Loucy (cell line): ENCODE data around the gene SYT8.

Experiments used
- EZH2phosphoT487 ChIP-seq: fragments of 200-600 bp; IDR thresholded peaks from 2 replicates; pipeline ENCODE4 v1.6.1; 2018; ENCODE audit warnings: antibody characterized with exemption, mild to moderate bottlenecking, moderate library complexity, borderline replicate concordance
- TF ChIP-seq, protein P1 (sequence below): fragments of 200-600 bp; sonication (generic); conservative IDR thresholded peaks from 2 replicates; pipeline ENCODE4 v1.5.1; 2014; ENCODE audit warnings: mild to moderate bottlenecking, antibody characterized with exemption, low read length

DNA sequence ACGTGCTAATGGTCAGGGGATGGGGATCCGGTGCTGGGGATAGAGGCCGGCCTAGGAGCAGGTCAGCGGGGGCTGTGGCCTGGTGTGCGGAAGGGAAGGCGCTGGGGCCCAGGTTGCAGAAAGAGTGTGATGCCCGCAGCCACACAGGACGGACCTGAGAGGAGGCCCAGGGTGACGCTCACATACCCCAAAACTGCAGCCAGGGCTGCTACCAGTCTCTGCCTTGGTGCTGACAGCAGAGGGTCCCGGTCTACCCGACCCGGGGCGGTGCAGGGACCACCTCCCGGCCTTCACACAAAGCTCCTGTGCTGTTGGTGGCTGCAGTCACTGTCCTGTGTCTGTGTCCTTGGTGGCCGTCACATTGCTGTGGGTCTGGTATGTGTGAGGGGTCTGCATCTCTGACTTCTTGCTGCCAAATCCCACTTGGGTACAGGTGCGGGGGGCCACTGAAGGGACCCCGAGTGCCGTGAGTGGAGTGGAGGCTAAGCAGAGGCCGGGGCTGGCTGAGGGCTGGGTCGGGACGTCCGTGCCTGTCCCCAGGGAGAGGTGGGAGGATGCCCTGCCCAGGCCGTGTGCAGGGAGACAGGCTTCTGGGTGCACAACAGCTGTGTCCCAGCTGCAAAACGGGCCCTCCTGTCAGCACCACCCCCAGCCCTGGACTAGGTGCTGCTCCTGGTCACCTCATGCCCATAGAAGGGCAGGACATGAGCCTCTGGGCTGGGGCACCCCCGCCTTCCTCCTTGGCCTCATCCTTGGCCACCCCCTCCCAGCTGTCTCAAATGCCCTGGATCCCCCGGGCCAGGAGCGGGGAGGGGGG lies 19.6 kb downstream of the SYT8 start:
- TF ChIP-seq, protein P1, sequence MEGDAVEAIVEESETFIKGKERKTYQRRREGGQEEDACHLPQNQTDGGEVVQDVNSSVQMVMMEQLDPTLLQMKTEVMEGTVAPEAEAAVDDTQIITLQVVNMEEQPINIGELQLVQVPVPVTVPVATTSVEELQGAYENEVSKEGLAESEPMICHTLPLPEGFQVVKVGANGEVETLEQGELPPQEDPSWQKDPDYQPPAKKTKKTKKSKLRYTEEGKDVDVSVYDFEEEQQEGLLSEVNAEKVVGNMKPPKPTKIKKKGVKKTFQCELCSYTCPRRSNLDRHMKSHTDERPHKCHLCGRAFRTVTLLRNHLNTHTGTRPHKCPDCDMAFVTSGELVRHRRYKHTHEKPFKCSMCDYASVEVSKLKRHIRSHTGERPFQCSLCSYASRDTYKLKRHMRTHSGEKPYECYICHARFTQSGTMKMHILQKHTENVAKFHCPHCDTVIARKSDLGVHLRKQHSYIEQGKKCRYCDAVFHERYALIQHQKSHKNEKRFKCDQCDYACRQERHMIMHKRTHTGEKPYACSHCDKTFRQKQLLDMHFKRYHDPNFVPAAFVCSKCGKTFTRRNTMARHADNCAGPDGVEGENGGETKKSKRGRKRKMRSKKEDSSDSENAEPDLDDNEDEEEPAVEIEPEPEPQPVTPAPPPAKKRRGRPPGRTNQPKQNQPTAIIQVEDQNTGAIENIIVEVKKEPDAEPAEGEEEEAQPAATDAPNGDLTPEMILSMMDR: no peak
- TF ChIP-seq EZH2phosphoT487: no peak
